Hepatocyte (in vitro differentiated cells): ENCODE measurements around the gene CASP1. TPM values are rescaled to one million over a fixed set of nuclear protein-coding genes. Genes with fewer than 3 reads are reported as not detected.

Source experiments
- DNase-seq: peaks from one replicate; pipeline ENCODE4 v3.0.0-alpha.2; 2016; ENCODE audit warnings: low spot score
- H2AFZ ChIP-seq: fragments of 200-600 bp; sonication (generic); 2 replicates; pipeline ENCODE4 v1.6.0; 2016; ENCODE audit warnings: antibody characterized with exemption, mild to moderate bottlenecking
- H3K27ac ChIP-seq: fragments of 200-600 bp; sonication (generic); 2 replicates; pipeline ENCODE4 v1.5.1; 2016; ENCODE audit warnings: mild to moderate bottlenecking
- H3K27me3 ChIP-seq: fragments of 200-600 bp; sonication (generic); 2 replicates; pipeline ENCODE4 v1.6.1; 2016
- H3K36me3 ChIP-seq: fragments of 200-600 bp; sonication (generic); replicated peaks from 2 replicates; pipeline ENCODE4 v1.5.1; 2016; ENCODE audit warnings: low read depth; ENCODE audit not compliant: insufficient read depth
- H3K4me1 ChIP-seq: fragments of 200-600 bp; sonication (generic); 2 replicates; pipeline ENCODE4 v1.5.1; 2016; ENCODE audit warnings: mild to moderate bottlenecking, moderate library complexity; ENCODE audit not compliant: insufficient read depth
- H3K4me2 ChIP-seq: fragments of 200-600 bp; sonication (generic); 2 replicates; pipeline ENCODE4 v1.6.0; 2016
- H3K4me3 ChIP-seq: fragments of 200-600 bp; sonication (generic); 2 replicates; pipeline ENCODE4 v1.5.1; 2016; ENCODE audit warnings: mild to moderate bottlenecking
- H3K79me2 ChIP-seq: fragments of 200-600 bp; sonication (generic); 2 replicates; pipeline ENCODE4 v1.6.0; 2017; ENCODE audit warnings: mild to moderate bottlenecking
- H3K9me2 ChIP-seq: fragments of 200-600 bp; sonication (generic); replicated peaks from 2 replicates; pipeline ENCODE4 v1.6.0; 2017; ENCODE audit warnings: mild to moderate bottlenecking; ENCODE audit not compliant: insufficient read depth
- H3K9me3 ChIP-seq: fragments of 200-600 bp; sonication (generic); 2 replicates; pipeline ENCODE4 v1.5.1; 2016; ENCODE audit warnings: low read depth, mild to moderate bottlenecking
- H4K20me1 ChIP-seq: fragments of 200-600 bp; sonication (generic); 2 replicates; pipeline ENCODE4 v1.6.0; 2016; ENCODE audit warnings: mild to moderate bottlenecking; ENCODE audit not compliant: insufficient read depth, poor library complexity, severe bottlenecking
- EZH2 ChIP-seq: fragments of 200-600 bp; sonication (generic); IDR thresholded peaks from 2 replicates; pipeline ENCODE4 v1.6.1; 2016; ENCODE audit warnings: antibody characterized with exemption, mild to moderate bottlenecking, borderline replicate concordance
- EZH2phosphoT487 ChIP-seq: fragments of 200-600 bp; sonication (generic); IDR thresholded peaks from one replicate; pipeline ENCODE4 v1.6.1; 2018; ENCODE audit warnings: antibody characterized with exemption, mild to moderate bottlenecking, low read depth, moderate library complexity; ENCODE audit not compliant: unreplicated experiment, severe bottlenecking
- WGBS: methylation state at CpG from one replicate; pipeline ENCODE4 v1.1.6; 2016; ENCODE audit warnings: low lambda C conversion rate; ENCODE audit errors: missing lambda C conversion rate; 5-methylcytosine and 5-hydroxymethylcytosine counted together
- polyA plus RNA-seq: library from polyadenylated mRNA; unstranded; fragments of >200 nt; fragmentation: Nextera tagmentation; extraction: Ambion mirVana; gene quantifications from 2 replicates; pipeline ENCODE4 v1.2.1, GENCODE V29; 2016
- total RNA-seq: library from RNA; depleted of rRNA; stranded (reverse); fragments of >200 nt; gene quantifications from 2 replicates; pipeline ENCODE4 v1.2.3, GENCODE V29; 2014
- TF ChIP-seq, protein P1 (sequence below): fragments of 200-600 bp; sonication (generic); IDR thresholded peaks from 2 replicates; pipeline ENCODE4 v1.5.1; 2016; ENCODE audit warnings: antibody characterized with exemption, mild to moderate bottlenecking; ENCODE audit not compliant: poor library complexity

CASP1 gene
- total and polyA plus RNA-seq, 2 experiments from 2014 or later = 2.9 to 9.7 TPM

DNA sequence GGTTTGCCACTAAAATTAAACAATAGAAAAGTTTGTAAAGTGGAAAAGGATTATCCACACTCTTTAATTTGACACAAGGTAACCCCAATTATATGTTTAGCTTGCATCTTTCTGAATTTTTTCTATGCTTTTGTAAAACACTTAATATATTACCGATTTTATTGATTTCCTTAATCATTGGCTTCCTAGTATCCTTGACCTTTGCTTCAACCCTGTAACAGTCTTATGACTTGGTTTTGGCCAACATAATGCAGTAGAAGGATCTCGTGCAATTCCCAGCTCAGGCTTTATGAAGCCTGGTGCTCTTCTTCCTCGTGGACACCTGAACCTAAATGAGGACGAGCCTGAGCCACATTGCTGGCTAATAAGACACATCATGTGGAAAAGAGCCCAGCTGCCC is 43.0 kb downstream of the CASP1 start:
- Histone ChIP-seq H2AFZ (no peak overlapping the region), H3K79me2 (no peaks in the 10 kb centered on the region)
- WGBS = 95% methylated on average over 4 of the region's 4 CpGs

GRCh38 chr11:104984808-104985207 is 50.1 kb downstream of the CASP1 start:
- Histone ChIP-seq H3K4me1 (no peaks in the 10 kb centered on the region), H3K9me3 (peaks cover 5% of the 10 kb centered on the region), H3K36me3 (peaks cover 3% of the 10 kb centered on the region), H2AFZ (no peak overlapping the region), H3K79me2 (no peaks in the 10 kb centered on the region), H3K4me2 (no peak overlapping the region), H3K27ac (no peak overlapping the region), H3K9me2 (no peaks in the 10 kb centered on the region), H3K27me3 (no peaks in the 10 kb centered on the region), H3K4me3 (no peak overlapping the region), H4K20me1 (no peaks in the 10 kb centered on the region)
- no peak for DNase-seq
- TF ChIP-seq EZH2phosphoT487 = no peak
- 56% methylated on average over 3 of the region's 3 CpGs for WGBS

More for the DNA sequence above, 43.0 kb downstream of the CASP1 start:
- Histone ChIP-seq H3K27me3 (no peaks in the 10 kb centered on the region), H3K9me3 (peaks cover 5% of the 10 kb centered on the region), H3K36me3 (peaks cover 3% of the 10 kb centered on the region), H3K4me1 (no peaks in the 10 kb centered on the region), H3K27ac (no peak overlapping the region), H4K20me1 (no peaks in the 10 kb centered on the region), H3K4me2 (no peak overlapping the region), H3K9me2 (no peaks in the 10 kb centered on the region), H3K4me3 (no peak overlapping the region)
- DNase-seq = no peak
- TF ChIP-seq, protein P1, sequence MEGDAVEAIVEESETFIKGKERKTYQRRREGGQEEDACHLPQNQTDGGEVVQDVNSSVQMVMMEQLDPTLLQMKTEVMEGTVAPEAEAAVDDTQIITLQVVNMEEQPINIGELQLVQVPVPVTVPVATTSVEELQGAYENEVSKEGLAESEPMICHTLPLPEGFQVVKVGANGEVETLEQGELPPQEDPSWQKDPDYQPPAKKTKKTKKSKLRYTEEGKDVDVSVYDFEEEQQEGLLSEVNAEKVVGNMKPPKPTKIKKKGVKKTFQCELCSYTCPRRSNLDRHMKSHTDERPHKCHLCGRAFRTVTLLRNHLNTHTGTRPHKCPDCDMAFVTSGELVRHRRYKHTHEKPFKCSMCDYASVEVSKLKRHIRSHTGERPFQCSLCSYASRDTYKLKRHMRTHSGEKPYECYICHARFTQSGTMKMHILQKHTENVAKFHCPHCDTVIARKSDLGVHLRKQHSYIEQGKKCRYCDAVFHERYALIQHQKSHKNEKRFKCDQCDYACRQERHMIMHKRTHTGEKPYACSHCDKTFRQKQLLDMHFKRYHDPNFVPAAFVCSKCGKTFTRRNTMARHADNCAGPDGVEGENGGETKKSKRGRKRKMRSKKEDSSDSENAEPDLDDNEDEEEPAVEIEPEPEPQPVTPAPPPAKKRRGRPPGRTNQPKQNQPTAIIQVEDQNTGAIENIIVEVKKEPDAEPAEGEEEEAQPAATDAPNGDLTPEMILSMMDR = no peak
- TF ChIP-seq EZH2phosphoT487 = no peak
- no peak for TF ChIP-seq EZH2

- no peak overlapping the region for H3K27ac ChIP-seq
- H3K27me3 ChIP-seq = no peaks in the 10 kb centered on the region
- no peaks in the 10 kb centered on the region for H3K79me2 ChIP-seq
- no peaks in the 10 kb centered on the region for H3K36me3 ChIP-seq
- no peaks in the 10 kb centered on the region for H3K9me2 ChIP-seq
- no peak overlapping the region for H3K4me2 ChIP-seq
- WGBS = 74% methylated on average over 1 of the region's 1 CpG
- no peaks in the 10 kb centered on the region for H3K9me3 ChIP-seq
- TF ChIP-seq, protein P1 = no peak
- no peak for TF ChIP-seq EZH2phosphoT487
- TF ChIP-seq EZH2 = no peak
- H2AFZ ChIP-seq = no peak overlapping the region
- no peak overlapping the region for H3K4me3 ChIP-seq
- no peak for DNase-seq
- H3K4me1 ChIP-seq = no peaks in the 10 kb centered on the region
- no peaks in the 10 kb centered on the region for H4K20me1 ChIP-seq
Observed at GRCh38 chr11:104979839-104980238, 55.1 kb downstream of the CASP1 start.

Other genes with a start within 250 kb of the CASP1 start
- 0.13 and 0.36 TPM in 2 replicates for gene CASP12, start 136.7 kb downstream of the CASP1 start, total RNA-seq
- gene CASP12, start 136.7 kb downstream of the CASP1 start, polyA plus RNA-seq = 0.42 TPM in 1 of 2 replicates, not detected in the other
- gene CASP4, start 66.6 kb downstream of the CASP1 start, total RNA-seq = 50.9 and 56.1 TPM in 2 replicates
- 15.8 and 18.8 TPM in 2 replicates for gene CASP4, start 66.6 kb downstream of the CASP1 start, polyA plus RNA-seq
- 2.9 and 6.9 TPM in 2 replicates for gene CASP5, start 12.0 kb downstream of the CASP1 start, total RNA-seq
- 0.46 and 0.92 TPM in 2 replicates for gene CASP5, start 12.0 kb downstream of the CASP1 start, polyA plus RNA-seq
- 3.1 and 11.9 TPM in 2 replicates for gene CARD16, start 10.2 kb upstream of the CASP1 start, total RNA-seq
- 19.6 and 23.8 TPM in 2 replicates for gene CARD16, start 10.2 kb upstream of the CASP1 start, polyA plus RNA-seq
- gene CARD18, start 104.6 kb upstream of the CASP1 start, total RNA-seq = not detected in 2 replicates
- not detected in 2 replicates for gene CARD18, start 104.6 kb upstream of the CASP1 start, polyA plus RNA-seq